Progenitor cell of endocrine pancreas (in vitro differentiated cells): Measurements from ENCODE around the gene CAPN2. TPM values are rescaled to one million over a fixed set of nuclear protein-coding genes. Genes with fewer than 3 reads are reported as not detected.

Experiments used
- DNase-seq: peaks from one replicate; pipeline ENCODE4 v3.0.0; 2021; ENCODE audit warnings: low spot score; ENCODE audit not compliant: unreplicated experiment
- H3K27ac Mint-ChIP-seq: 2 replicates; pipeline ENCODE4 v1.8.0; 2021; ENCODE audit warnings: mild to moderate bottlenecking, moderate library complexity, mixed read lengths
- H3K27me3 Mint-ChIP-seq: 2 replicates; pipeline ENCODE4 v1.8.0; 2021; ENCODE audit warnings: mixed read lengths
- H3K36me3 Mint-ChIP-seq: 2 replicates; pipeline ENCODE4 v1.8.0; 2022; ENCODE audit warnings: mixed read lengths; ENCODE audit not compliant: insufficient read depth
- H3K4me1 Mint-ChIP-seq: 2 replicates; pipeline ENCODE4 v1.8.0; 2021; ENCODE audit warnings: low read depth, mixed read lengths
- H3K4me3 Mint-ChIP-seq: 2 replicates; pipeline ENCODE4 v1.8.0; 2021; ENCODE audit warnings: low read depth, mild to moderate bottlenecking, moderate library complexity, mixed read lengths
- H3K9me3 Mint-ChIP-seq: 2 replicates; pipeline ENCODE4 v1.8.0; 2021; ENCODE audit warnings: low read depth, mixed read lengths
- total RNA-seq: library from RNA; stranded (reverse); gene quantifications from 2 replicates; pipeline ENCODE4 v1.2.1, GENCODE V29; 2021
- TF ChIP-seq, protein P1 (sequence below): fragments of 200-600 bp; sonication (generic); IDR thresholded peaks from one replicate; pipeline ENCODE4 v1.5.0; 2021; ENCODE audit warnings: antibody characterized with exemption, mild to moderate bottlenecking; ENCODE audit not compliant: unreplicated experiment

The CAPN2 gene
- total RNA-seq, 1 donor from 2014 or later, result 20.3 TPM

GRCh38 chr1:223771814-223772770 is 59.8 kb downstream of the CAPN2 start:
- H3K4me1 Mint-ChIP-seq, result peaks cover 33% of the 10 kb centered on the region
- H3K27me3 Mint-ChIP-seq, result no peaks in the 10 kb centered on the region
- H3K27ac Mint-ChIP-seq, result peak overlapping the region; percentile 96
- no peak for DNase-seq
- H3K9me3 Mint-ChIP-seq, result peaks cover 3% of the 10 kb centered on the region
- TF ChIP-seq, protein P1, sequence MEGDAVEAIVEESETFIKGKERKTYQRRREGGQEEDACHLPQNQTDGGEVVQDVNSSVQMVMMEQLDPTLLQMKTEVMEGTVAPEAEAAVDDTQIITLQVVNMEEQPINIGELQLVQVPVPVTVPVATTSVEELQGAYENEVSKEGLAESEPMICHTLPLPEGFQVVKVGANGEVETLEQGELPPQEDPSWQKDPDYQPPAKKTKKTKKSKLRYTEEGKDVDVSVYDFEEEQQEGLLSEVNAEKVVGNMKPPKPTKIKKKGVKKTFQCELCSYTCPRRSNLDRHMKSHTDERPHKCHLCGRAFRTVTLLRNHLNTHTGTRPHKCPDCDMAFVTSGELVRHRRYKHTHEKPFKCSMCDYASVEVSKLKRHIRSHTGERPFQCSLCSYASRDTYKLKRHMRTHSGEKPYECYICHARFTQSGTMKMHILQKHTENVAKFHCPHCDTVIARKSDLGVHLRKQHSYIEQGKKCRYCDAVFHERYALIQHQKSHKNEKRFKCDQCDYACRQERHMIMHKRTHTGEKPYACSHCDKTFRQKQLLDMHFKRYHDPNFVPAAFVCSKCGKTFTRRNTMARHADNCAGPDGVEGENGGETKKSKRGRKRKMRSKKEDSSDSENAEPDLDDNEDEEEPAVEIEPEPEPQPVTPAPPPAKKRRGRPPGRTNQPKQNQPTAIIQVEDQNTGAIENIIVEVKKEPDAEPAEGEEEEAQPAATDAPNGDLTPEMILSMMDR, result no peak
- peaks cover 32% of the 10 kb centered on the region for H3K36me3 Mint-ChIP-seq
- peak overlapping the region; percentile 22 for H3K4me3 Mint-ChIP-seq

DNA sequence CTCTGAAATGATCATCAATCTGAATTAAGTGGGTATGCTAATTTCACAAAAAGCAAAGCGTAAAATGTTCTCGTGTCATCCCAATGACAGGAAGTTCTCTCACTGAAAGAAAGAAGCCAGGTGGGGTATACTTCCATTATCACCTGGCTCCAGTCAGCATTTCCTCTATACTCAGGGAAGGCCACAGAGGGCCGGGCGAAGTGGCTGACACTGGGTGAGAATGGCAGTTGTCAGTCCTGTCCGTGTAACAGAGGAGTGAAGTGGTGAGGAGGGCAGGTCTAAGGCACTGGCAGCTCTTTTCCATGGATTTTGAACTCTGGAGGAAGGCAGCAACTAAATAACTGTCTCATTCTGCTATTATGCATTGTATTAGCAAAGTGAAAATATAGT is 60.4 kb downstream of the CAPN2 start:
- Mint-ChIP-seq H3K27ac (peak overlapping the region; percentile 81), H3K36me3 (peaks cover 33% of the 10 kb centered on the region), H3K4me3 (no peak overlapping the region), H3K4me1 (peaks cover 37% of the 10 kb centered on the region), H3K9me3 (peaks cover 3% of the 10 kb centered on the region), H3K27me3 (no peaks in the 10 kb centered on the region)
- TF ChIP-seq, protein P1, result no peak
- no peak for DNase-seq

- H3K9me3 Mint-ChIP-seq, result peaks cover 3% of the 10 kb centered on the region
- H3K4me1 Mint-ChIP-seq, result peaks cover 37% of the 10 kb centered on the region
- TF ChIP-seq, protein P1, result no peak
- peaks cover 35% of the 10 kb centered on the region for H3K36me3 Mint-ChIP-seq
- H3K27ac Mint-ChIP-seq, result peak overlapping the region; percentile 71
- H3K4me3 Mint-ChIP-seq, result no peak overlapping the region
- DNase-seq, result no peak
- H3K27me3 Mint-ChIP-seq, result no peaks in the 10 kb centered on the region
Observed at GRCh38 chr1:223774134-223774814, 61.9 kb downstream of the CAPN2 start.

- Mint-ChIP-seq H3K4me1 (peaks cover 37% of the 10 kb centered on the region), H3K36me3 (peaks cover 29% of the 10 kb centered on the region), H3K27ac (no peak overlapping the region), H3K4me3 (no peak overlapping the region), H3K27me3 (no peaks in the 10 kb centered on the region), H3K9me3 (no peaks in the 10 kb centered on the region)
- no peak for DNase-seq
- TF ChIP-seq, protein P1, result no peak
Observed at GRCh38 chr1:223775054-223775453, 62.7 kb downstream of the CAPN2 start.

- Mint-ChIP-seq H3K36me3 (peaks cover 30% of the 10 kb centered on the region), H3K9me3 (no peaks in the 10 kb centered on the region), H3K4me3 (no peak overlapping the region), H3K4me1 (peaks cover 37% of the 10 kb centered on the region), H3K27me3 (no peaks in the 10 kb centered on the region), H3K27ac (no peak overlapping the region)
- TF ChIP-seq, protein P1, result no peak
- no peak for DNase-seq
Observed at GRCh38 chr1:223775711-223776074, 63.4 kb downstream of the CAPN2 start.
